GDM1 (cell line): Measurements from ENCODE around the gene PDZRN4.

Experiments used
- DNase-seq: peaks from one replicate; lab custom pipeline; 2025; lab: John Stamatoyannopoulos, UW

The PDZRN4 gene

DNA sequence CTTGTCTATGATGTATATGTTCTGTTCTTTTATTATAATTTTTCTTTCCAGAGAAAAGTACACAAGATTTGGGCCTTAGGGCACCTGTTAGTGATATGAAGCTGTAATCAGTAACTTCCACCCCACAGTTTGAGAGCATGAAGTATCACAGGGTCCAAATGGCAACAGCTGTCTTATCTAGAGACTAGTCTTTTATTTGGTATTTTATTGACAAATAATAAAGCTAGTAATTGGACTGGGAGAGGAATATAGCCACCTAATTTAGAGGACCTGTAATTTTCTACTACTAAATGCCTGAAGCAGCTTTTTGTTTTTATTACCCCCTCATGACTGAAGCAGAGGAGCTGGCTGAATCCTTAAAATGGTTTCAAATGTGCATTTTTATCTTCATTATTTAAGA lies 174.8 kb downstream of the PDZRN4 start:
- no peak for DNase-seq

DNA sequence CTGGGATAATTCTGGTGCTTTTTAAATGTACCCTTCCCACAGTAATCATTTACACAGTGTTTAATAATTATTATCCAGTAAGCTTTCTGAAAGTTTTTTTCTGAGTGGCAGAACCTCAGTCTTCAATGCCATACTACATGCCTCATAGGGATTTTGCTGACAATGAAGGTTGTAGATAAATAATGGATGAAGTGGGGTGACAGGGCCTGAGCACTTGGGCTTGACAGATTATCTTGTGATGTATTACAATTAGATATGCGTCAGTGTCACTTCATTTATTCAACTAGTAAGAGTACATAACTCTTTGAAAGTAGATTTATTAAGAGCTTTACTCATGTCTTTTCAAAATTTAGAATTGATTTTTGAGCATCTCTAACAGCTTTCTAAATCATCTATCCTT lies 176.1 kb downstream of the PDZRN4 start:
- DNase-seq, result no peak

DNA sequence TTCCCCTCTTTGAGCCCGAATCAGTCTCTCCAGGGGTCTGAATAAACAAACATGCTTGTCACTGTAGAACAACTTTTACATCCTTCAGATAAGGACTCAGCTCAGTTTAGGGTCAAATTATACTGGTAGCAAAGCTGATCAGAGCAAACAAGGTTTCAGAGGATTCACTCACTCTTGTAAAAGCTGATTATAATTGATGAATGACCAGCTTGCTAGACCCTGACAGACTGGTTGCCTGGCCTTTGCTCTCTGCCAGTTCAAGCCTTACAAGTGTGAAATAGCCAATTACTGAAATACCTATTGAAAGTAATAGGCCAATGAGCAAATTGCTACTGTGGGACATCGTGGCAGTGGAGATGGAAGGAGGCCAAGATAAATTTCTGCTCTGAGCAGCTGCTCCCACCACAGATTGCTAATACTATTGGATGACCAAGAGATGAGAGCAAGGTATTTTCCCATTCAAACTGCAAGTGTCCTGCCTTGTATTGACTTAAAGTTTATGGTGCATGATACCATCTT lies 177.6 kb downstream of the PDZRN4 start:
- no peak for DNase-seq

DNA sequence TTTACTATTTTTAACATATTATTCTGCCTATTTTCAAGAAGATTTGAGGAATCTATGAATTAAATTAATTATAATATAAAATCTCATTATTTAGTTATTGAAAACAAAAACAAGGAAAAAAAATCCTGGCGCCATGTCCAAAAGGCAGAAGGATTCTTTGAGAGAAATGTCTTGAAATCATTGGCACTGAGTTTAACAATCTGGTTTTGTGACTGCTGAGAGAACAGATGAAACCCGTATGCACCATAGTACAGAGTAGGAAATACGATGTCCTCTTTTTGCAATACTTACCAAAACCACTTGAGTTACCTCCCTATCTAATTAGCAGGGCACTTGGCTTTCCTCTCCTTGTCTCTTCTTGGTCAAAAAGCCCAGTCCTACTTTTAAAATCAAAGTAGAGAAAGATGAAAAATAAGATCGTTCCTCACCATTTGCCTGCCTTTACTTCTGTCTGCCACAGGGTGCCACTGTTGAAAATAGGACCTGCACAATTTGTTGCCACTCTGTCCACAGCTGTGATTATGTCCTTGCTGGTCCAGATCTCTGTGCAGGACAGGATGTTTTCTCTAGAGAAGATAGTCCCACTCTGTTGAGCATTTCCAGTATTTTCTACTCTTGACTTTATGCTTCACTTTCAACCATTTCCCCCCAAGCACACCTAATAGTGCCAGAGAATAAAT lies 179.7 kb downstream of the PDZRN4 start:
- no peak for DNase-seq

DNA sequence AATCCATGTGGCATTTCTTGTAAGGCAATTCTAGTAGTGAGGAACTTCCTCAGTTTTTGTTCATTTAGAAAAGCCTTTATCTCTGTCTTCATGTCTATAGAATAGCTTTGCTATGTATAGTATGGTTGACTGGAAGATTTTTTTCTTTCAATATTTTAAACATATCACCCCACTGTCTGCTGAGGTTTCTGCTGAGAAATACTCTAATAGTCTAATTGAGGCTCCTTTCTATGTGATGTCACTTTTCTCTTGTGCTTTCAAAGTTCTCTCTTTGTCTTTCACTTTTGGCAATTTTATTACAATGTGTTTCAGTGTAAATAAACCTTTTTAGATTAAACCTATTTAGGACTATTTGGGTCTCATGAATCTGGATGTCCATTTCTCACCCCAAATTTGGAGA lies 192.8 kb downstream of the PDZRN4 start:
- DNase-seq, result no peak

DNA sequence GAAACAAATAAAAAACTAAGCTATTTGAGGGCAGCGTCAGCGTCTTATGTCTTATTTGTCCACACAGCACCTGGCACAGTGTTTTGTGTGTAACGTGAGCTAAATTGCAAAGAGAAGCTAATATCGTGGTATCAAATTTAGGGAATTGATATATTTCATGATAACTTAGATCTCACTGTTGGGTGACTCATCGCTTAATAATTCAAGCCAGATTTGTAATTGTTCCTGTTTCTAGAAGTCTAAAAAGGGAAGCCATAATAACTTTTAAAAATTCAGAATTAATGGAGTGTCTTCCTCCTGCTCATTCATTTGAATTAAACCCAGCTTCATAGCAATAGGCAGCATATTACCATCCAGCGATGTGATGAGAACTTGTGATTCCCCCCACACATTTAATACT lies 214.7 kb downstream of the PDZRN4 start:
- no peak for DNase-seq

DNA sequence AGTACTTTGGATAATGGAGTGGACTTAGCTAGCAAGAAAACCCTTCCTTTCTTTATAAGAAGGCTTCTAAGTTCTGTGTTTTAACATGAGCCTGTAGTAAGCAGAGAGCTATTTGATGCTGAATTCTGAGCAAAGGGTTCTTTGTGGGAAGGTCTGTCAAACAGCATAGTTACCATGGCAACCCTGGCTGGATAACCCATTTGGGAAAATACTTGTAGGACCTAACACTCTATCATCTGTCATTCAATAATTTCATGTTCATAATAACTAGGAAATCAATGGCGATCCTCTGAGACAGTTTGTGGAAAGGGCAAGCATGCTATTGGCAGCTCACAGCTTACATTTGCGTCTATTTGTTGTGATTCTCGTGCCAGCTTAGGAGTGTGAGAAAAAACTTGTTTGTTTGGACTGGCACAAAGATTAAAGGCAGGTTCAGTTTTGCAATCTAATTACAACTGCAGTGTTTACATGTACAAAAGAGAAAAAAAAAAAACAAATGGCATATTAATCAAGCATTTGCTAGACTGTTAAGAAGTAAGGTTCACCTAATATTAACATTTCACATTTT lies 219.2 kb downstream of the PDZRN4 start:
- DNase-seq, result no peak

DNA sequence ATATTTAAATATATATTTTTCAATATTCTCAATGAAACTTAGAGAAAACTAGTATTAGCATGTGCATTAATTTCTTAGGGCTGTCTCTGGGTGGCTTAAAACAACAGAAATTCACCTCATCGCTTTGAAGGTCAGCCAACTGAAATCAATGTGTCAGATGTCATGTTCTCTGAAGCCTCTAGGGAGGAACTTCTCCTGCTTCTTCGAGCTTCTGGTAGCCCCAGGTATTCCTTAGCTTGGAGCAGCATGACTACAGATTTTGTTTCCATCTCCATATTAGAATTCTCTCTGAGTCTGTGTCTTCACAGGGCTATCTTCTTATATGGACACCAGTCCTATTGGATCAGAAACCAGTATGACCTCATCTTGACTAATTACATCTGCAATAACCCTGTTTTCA lies 221.5 kb downstream of the PDZRN4 start:
- DNase-seq, result no peak

DNA sequence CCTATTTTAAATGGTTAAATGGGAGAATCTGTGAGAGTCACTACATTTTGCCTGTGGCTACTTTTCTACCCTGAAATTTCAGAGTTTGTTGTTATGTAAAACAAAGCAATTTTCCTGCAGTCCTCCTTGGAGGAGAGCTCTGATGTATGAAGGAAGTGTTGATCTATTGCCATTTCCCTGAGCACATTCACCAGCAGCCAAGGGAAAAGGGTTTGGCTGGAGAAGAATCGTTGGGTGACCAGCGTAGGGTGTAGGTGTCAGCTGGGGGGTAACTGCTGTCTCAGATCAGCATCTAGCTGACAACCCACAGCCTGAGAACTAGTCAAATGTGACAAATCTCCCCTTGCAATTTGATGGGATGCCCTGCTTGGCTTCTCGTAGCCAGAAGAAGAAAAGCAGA lies 230.5 kb downstream of the PDZRN4 start:
- no peak for DNase-seq

DNA sequence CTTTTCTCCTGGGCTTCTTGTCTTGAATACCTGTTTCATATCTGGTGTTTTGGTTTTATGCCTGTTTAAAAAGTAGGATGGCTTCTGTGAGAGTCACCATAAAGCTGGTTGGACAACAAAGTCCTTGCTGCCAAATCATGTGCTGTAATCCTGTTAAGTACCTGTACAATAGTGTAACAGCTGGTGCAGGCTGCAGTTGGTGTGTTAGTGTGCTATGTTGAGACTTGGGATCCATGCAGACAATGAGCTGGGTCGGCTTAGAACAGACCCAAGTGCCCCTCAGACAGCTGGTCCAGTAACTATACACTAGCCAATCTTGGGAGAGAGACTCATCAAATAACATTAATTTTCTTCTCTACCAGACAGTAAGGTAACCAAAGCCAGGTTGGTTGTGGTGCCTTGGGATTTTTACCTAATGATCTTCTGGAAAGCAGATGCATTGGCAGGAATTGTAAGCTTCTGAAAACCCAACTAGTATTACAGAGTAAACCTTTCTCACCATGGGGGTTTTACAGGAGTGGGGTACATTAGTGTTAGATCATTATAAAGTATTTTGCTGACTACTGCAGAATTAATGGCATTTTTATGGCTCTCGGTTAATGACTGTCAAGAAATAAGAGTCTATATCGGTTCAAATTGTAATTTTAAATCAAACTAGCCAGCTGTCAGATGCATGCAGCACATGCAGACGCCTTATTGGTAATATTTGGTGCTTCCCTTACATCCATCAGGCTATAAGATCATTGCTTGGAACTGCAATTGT lies 231.2 kb downstream of the PDZRN4 start:
- DNase-seq, result no peak

DNA sequence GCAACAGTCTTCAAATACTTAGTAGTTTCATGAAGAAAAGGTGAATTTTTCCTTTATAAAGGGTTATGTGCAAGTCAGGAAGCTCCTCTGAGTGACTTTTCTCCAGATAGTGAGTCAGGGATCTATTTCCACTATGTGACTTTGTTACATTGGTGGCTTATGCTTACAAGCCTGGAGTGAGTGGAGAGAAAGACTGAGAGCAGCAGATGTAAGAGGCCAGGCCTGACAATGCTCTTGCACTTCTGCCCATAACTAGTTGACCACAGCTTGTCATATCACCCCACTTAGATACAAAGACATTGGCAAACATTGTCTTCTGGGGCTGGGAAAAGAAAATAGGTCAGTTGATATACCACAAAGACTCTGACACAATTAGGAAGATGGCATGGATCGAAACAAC lies 236.5 kb downstream of the PDZRN4 start:
- no peak for DNase-seq

DNA sequence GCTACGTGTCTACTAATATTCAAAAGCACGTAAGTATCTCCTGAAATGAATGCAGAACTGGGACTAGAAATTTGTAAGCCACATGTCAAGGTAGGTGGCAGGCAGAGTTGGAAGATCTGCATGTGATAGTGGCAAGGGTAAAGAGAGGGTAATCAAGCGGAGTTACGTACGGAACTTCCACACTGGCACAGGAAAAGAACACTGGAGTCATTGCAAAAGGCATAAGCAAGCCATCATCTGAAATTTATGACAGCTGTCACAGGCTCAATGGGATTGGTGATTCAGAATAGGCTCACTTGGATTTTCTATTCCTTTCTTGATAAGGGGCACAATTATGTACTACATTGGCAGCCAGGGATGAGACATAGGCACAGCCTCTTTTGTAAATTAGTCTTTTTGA lies 245.3 kb downstream of the PDZRN4 start:
- DNase-seq, result no peak

DNA sequence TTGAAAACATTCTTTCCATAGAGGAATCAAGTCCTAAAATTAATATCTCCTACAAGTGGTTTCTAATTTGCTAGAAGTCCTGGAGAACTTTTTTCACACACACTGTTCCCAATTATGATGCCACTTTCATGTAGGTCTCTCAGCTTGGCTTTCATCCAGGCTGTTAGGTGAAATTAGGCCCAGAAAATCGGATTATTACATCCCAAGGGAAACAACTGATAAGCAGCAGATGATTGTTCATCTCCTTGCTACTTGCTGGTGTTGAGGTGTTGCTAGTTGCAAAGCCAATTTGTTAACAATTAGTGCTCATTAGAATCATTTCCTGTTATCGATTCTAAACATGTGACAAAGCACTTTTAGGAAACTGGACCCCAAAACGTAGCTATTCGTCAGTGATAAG lies 248.0 kb downstream of the PDZRN4 start:
- DNase-seq, result no peak

DNA sequence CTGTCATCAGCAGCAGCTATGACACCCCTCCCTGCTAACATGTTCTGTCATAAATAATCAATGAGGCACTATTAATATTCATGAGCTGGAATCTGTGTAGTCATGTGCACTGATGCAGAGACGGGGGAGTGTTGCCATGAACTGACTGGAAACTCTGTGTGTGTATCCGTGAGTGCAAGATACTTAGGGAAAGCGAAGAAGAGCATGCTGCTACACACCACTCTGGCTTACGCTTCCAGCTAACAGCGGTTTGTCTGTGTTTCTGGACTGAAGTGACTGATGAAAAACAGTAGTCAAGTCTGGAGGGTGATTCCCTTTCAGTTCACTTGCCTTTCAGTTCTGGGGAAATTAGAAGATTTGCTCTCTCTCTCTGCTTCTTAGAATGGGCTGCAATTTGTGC lies 249.4 kb downstream of the PDZRN4 start:
- DNase-seq, result no peak

DNA sequence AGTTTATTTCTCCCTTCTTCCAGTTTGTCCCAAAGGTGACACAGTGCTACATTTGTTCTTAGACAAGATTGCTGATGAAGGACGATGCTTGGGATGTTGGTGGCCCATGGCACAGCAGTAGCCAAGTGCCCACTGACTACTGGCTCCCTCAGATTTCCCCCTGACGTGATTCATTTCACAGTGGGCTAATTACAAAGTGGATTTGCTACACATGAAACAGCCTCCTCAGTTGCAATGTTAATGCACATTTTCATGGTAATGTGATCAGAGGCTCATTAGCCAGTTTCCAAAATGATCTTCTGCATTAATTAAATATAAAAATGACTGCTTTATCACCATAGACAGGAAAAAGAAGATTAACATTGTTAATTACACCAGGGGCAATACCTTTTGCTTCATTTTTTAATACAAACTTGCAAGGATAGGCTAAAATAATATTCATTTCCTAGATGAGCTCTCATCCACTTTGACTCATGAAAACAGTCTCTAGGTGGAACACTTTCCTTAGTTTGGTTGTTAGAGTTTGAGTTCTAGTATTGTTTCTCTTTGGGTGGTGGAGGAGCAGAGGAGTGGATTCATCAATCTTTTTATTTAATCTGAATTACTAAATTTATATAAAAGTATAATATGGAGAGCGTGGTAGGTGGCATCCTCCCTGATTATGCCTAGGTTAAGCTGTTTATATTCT lies 250.9 kb downstream of the PDZRN4 start:
- no peak for DNase-seq

DNA sequence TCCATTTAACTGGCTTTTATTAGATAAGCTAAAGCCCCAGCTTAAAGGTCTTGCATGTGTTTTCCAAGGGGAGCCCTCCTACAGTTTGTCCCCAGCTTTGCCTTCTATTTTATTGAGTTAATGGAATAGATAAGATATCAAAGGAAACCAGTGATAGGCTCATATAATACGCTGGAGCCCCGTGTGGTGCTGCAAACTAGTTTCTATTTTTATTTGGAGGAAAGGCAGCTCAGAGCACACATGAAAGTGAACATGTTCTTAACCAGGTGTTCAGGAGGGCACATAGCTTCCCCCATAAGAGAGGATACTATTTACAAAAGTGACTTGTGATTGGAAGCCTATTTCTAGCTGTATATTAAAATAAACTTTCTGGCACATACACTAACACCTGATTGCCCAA lies 251.7 kb downstream of the PDZRN4 start:
- no peak for DNase-seq

DNA sequence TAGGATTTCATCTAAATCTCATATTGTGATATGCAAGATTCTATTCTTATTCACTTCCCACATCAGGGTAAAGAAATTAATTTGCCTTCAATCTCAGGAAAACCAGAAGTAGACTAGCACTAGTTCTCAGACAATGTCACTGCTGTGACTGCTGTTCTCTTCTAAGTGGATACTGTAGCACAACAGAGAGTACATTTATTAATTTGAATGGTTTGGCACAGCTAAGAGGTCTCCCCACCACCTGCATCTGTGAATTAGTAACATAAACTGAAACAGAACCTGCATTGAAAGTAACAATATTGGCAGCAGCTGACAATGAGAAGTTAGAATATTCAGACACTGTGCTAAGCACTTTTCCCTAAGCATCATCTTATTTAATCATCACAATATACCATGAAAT lies 253.1 kb downstream of the PDZRN4 start:
- DNase-seq, result no peak

DNA sequence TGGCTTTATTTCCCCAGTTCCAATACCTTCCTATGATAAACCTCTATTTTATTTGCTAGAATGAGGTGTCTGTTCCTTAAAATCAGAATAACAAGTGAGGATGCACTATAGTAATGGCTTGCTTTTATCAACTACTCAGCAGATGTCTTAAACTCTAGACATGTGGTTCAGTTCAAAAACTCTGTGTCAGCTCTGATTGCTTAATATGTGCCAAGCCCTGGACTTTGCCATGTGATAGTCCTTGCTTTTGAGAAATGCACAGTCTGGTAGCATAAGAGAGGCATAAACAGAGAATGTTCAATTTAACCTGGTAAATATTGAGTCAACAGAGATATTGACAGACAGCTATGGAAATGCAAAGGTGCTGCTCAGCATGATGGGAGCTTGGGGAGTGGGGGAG lies 254.8 kb downstream of the PDZRN4 start:
- DNase-seq, result no peak

DNA sequence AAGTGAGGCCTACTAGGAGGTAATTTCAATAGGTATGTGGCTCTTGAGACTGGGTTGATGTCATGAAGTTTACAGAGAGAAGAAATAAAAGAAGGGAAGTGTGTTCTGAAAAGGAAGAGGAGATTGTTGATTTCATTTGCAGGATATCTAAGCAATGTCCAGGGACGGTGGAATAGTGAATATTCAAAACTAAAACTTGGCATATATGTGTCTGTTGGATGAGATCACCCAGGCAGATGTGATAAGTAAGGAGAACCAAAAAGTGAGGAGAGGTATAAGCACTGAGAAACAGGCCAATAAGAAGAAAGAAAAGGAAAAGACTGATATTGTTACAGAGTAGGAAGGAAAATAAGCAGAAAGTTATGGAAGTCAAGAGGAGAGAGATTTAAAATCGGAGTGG lies 255.6 kb downstream of the PDZRN4 start:
- no peak for DNase-seq

DNA sequence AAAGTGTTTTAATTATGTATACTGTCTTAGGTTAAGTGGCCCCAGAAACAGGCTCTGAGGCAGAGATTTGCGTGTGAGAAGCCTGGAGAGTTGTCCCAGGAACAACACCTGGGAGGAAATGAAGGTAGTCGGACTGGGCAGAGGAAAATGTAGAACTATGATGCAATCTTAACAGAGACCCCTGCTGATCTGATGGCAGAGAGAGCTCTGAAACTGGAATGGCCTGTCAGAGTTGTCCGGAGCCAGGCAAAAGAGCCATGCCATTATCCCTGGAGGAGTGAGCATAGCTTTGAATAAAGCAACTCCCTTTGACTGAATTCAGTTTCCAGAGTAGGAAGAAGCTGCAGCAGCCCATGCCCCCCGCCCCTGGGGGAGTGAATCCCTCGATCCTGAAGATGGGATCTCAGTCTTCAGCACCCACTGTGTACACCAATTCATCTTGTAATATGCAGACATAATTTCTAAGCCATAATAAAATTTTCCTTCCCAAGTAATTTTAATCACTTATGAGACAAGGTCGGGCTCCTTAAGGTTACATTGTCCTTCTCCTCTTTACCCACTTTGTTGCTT lies 264.8 kb downstream of the PDZRN4 start:
- DNase-seq, result no peak

DNA sequence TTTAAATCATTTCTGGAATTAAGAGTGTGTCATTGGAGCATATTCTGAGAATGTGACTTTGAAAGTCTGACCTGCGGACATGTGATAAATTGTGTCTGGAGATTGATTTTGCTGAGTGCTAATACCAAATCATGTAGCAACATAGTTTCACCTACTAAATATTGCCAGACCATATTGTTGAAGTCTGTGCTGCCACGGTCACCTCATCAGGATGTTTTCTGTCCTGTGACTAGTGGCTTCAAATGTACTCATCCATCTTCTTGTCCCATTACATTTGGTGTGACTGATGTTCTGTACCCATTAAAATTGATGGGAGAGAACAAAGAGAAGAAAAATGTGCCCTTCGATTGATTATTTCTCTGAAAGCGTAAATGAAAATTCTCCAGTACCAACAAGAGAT lies 265.3 kb downstream of the PDZRN4 start:
- DNase-seq, result no peak

DNA sequence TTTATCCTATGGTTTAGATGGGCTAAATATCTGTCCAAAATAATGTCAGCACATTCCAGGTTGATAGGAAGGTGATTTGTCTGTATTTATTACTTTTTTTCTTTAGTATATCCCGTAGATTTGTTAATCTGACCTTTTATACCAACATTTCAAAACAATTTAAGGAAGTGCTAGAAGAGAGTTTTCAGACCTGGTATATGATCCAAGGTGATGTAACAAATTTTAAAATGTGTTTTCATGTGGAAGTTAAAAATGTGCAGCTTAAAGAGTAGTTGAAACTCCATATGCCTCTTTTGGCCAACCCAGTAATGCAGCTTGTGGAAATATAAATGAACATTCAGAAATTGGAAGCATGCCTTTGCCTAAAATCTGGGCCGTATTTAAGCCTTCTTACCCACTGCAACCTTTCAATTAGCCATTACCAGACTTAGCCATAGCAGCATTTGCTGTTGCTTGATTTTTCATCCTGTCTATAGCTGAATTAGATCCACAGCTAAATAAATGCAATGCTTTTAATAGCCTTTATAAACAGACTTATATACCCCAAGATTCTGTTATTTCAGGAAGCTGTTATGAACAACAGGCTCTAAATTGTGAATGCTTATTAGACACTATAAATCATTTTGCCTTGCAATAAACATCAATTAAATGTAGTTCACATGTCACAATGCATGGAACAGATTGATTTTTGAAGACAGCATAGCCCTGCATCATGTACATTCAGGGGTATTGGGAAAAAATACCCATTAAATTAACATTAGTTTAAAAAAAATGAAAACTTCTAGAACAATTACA lies 271.2 kb downstream of the PDZRN4 start:
- no peak for DNase-seq
